AG04450 (cell line): ENCODE results near the gene NAV3. TPM values are rescaled to one million over a fixed set of nuclear protein-coding genes. Genes with fewer than 3 reads are reported as not detected.

Experiments
- CTCF ChIA-PET: fragments of 300-600, 350-600 bp; formaldehyde crosslinking; extraction: SDS; loops from one replicate; lab custom pipeline; 2022; ENCODE audit warnings: antibody characterized with exemption, inconsistent platforms; lab: Charles Lee
- POLR2A ChIA-PET: fragments of 350-600 bp; formaldehyde crosslinking; extraction: SDS; loops from one replicate; lab custom pipeline; 2021; ENCODE audit warnings: antibody characterized with exemption, inconsistent platforms; lab: Yijun Ruan, JAX
- DNase-seq: peaks from one replicate; pipeline ENCODE4 v3.0.0-alpha.2; 2011; ENCODE audit warnings: low read depth, low spot score
- H3K27ac ChIP-seq: one replicate; pipeline ENCODE4 v1.5.1; 2012; ENCODE audit warnings: low read depth, low read length, control low read depth
- H3K27me3 ChIP-seq: one replicate; pipeline ENCODE4 v1.6.0; 2012; ENCODE audit warnings: low read length; ENCODE audit not compliant: control insufficient read depth, insufficient read depth
- H3K4me3 ChIP-seq: 2 replicates; pipeline ENCODE4 v1.5.1; 2011; ENCODE audit warnings: mild to moderate bottlenecking, low read depth, low read length, control low read depth
- H3K9me3 ChIP-seq: 2 replicates; pipeline ENCODE4 v1.5.1; 2012; ENCODE audit warnings: low read length; ENCODE audit not compliant: control insufficient read depth, insufficient read depth
- CTCF ChIP-seq: IDR thresholded peaks from 2 replicates; pipeline ENCODE4 v1.5.1; 2011; ENCODE audit warnings: low read depth, low read length, control low read depth, inconsistent platforms
- polyA plus RNA-seq: library from polyadenylated mRNA; depleted of rRNA; stranded (reverse); fragments of >200 nt; gene quantifications from 2 replicates; pipeline ENCODE4 v1.2.3, GENCODE V29; 2011

NAV3 gene
- polyA plus RNA-seq, 1 experiment, result 36.1 TPM

DNA sequence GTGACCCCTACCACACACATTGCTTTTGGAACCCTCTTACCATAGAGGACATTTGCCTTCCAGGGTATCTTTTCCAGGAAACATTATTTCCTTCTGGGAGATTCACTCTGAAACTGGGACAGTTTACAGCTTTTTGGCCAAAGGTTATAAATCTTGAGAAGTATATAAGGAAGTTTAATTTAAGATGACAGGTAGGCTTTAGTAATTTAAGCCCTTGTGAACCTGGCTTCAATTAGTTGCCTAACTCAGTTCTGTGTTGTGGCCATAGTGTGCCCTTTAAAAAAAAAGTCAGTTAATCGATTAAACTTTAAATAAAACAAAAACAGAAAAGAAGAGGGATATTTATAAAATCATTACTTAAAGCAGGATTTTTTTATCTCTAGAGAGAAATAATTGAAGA is 142.9 kb downstream of the NAV3 start:
- H3K27me3 ChIP-seq, result no peaks in the 10 kb centered on the region
- H3K27ac ChIP-seq, result no peak overlapping the region
- POLR2A ChIA-PET, result no interaction called here
- no peaks in the 10 kb centered on the region for H3K9me3 ChIP-seq
- no peak for DNase-seq
- TF ChIP-seq CTCF, result no peak
- CTCF ChIA-PET, result no interaction called here
- no peak overlapping the region for H3K4me3 ChIP-seq

DNA sequence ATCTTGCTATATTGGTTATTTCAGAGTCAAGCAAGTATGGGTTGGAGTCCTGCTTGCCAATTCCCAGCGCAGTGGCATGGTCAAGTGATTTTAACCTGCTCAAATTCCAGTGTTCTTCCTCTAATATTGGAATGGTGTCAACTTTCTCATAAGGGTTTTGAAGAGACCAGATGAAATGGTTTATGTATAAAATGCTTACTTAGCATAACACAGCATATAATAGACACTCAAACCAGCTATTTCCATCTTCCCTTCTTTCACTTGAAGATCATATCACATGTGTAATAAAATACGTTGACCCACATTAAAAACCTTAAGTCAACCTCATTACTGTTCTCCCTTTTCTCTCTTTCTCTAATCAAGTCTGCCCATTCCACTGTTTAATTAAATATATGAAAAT is 144.0 kb downstream of the NAV3 start:
- DNase-seq, result no peak
- H3K27ac ChIP-seq, result no peak overlapping the region
- H3K4me3 ChIP-seq, result no peak overlapping the region
- POLR2A ChIA-PET, result no interaction called here
- no peak for TF ChIP-seq CTCF
- no peaks in the 10 kb centered on the region for H3K9me3 ChIP-seq
- CTCF ChIA-PET, result interaction anchor here (1.5 kb wide), 1 partner anchor 172 kb away, joined by 6 read pairs; no protein-coding TSS in a partner anchor
- H3K27me3 ChIP-seq, result no peaks in the 10 kb centered on the region

- TF ChIP-seq CTCF, result no peak
- CTCF ChIA-PET, result no interaction called here
- no peak for DNase-seq
- no peaks in the 10 kb centered on the region for H3K27me3 ChIP-seq
- H3K4me3 ChIP-seq, result no peak overlapping the region
- H3K9me3 ChIP-seq, result no peaks in the 10 kb centered on the region
- H3K27ac ChIP-seq, result no peak overlapping the region
- POLR2A ChIA-PET, result no interaction called here
Measured at GRCh38 chr12:77979597-77980250, 149.0 kb downstream of the NAV3 start.

- CTCF ChIA-PET, result no interaction called here
- no peak for TF ChIP-seq CTCF
Measured at GRCh38 chr12:77980782-77981181, 150.1 kb downstream of the NAV3 start.

GRCh38 chr12:77983859-77984258 is 153.2 kb downstream of the NAV3 start:
- TF ChIP-seq CTCF, result no peak
- ChIA-PET CTCF (no interaction called here), POLR2A (no interaction called here)
- DNase-seq, result no peak
- no peaks in the 10 kb centered on the region for H3K27me3 ChIP-seq
- no peaks in the 10 kb centered on the region for H3K9me3 ChIP-seq
- no peak overlapping the region for H3K4me3 ChIP-seq
- H3K27ac ChIP-seq, result no peak overlapping the region

More at GRCh38 chr12:77980782-77981181, 150.1 kb downstream of the NAV3 start:
- no peak overlapping the region for H3K4me3 ChIP-seq
- DNase-seq, result no peak
- POLR2A ChIA-PET, result no interaction called here
- H3K27me3 ChIP-seq, result no peaks in the 10 kb centered on the region
- H3K27ac ChIP-seq, result no peak overlapping the region
- H3K9me3 ChIP-seq, result no peaks in the 10 kb centered on the region
